GM23338 (cell line): ENCODE data around the gene MAPK7. TPM values are rescaled to one million over a fixed set of nuclear protein-coding genes. Genes with fewer than 3 reads are reported as not detected.

Experiments used
- ATAC-seq: fragments of 200-7000 bp; cut with Tn5 transposase; 3 replicates; pipeline ENCODE4 v1.9.1; 2020
- DNase-seq: peaks from one replicate; pipeline ENCODE4 v3.0.0-alpha.2; 2015; ENCODE audit warnings: low spot score
- H2AFZ ChIP-seq: fragments of 200-600 bp; sonication (generic); 2 replicates; pipeline ENCODE4 v1.8.0; 2016; ENCODE audit warnings: antibody characterized with exemption, mild to moderate bottlenecking, moderate library complexity
- H3F3A ChIP-seq: fragments of 200-600 bp; sonication (generic); replicated peaks from 2 replicates; pipeline ENCODE4 v1.8.0; 2017; ENCODE audit warnings: antibody characterized with exemption, mixed run types, low read depth
- H3K27ac ChIP-seq: fragments of 200-600 bp; sonication (generic); 2 replicates; pipeline ENCODE4 v1.6.1; 2016; ENCODE audit warnings: low read depth
- H3K27me3 ChIP-seq: fragments of 200-600 bp; sonication (generic); 2 replicates; pipeline ENCODE4 v1.8.0; 2016; ENCODE audit warnings: mild to moderate bottlenecking, mixed run types, moderate library complexity; ENCODE audit not compliant: insufficient read depth
- H3K36me3 ChIP-seq: fragments of 200-600 bp; sonication (generic); 2 replicates; pipeline ENCODE4 v1.8.0; 2016; ENCODE audit warnings: mild to moderate bottlenecking; ENCODE audit not compliant: insufficient read depth
- H3K4me1 ChIP-seq: fragments of 200-600 bp; sonication (generic); 2 replicates; pipeline ENCODE4 v1.8.0; 2016; ENCODE audit warnings: mild to moderate bottlenecking, moderate library complexity; ENCODE audit not compliant: insufficient read depth
- H3K4me2 ChIP-seq: fragments of 200-600 bp; sonication (generic); 2 replicates; pipeline ENCODE4 v1.7.1; 2017; ENCODE audit warnings: mixed run types
- H3K4me3 ChIP-seq: fragments of 200-600 bp; sonication (generic); 2 replicates; pipeline ENCODE4 v1.6.1; 2016; ENCODE audit warnings: mixed run types
- H3K79me2 ChIP-seq: fragments of 200-600 bp; sonication (generic); replicated peaks from 2 replicates; pipeline ENCODE4 v1.8.0; 2017; ENCODE audit warnings: mild to moderate bottlenecking; ENCODE audit not compliant: insufficient read depth
- H3K9me2 ChIP-seq: fragments of 200-600 bp; sonication (generic); 2 replicates; pipeline ENCODE4 v1.8.0; 2017; ENCODE audit not compliant: insufficient read depth
- H4K20me1 ChIP-seq: fragments of 200-600 bp; sonication (generic); replicated peaks from 2 replicates; pipeline ENCODE4 v1.8.0; 2017; ENCODE audit warnings: mild to moderate bottlenecking; ENCODE audit not compliant: insufficient read depth
- H3K27ac Mint-ChIP-seq: 2 replicates; pipeline ENCODE4 v1.8.0; 2020; ENCODE audit warnings: inconsistent platforms, mild to moderate bottlenecking, moderate library complexity, mixed read lengths
- H3K27me3 Mint-ChIP-seq: 3 replicates; pipeline ENCODE4 v1.8.0; 2022; ENCODE audit warnings: low read depth, mild to moderate bottlenecking, moderate library complexity, mixed read lengths, inconsistent platforms; ENCODE audit not compliant: insufficient read depth, poor library complexity
- H3K36me3 Mint-ChIP-seq: 3 replicates; pipeline ENCODE4 v1.8.0; 2021; ENCODE audit warnings: low read depth, mild to moderate bottlenecking, inconsistent platforms, moderate library complexity, mixed read lengths
- H3K4me1 Mint-ChIP-seq: 3 replicates; pipeline ENCODE4 v1.8.0; 2020; ENCODE audit warnings: mild to moderate bottlenecking, inconsistent platforms, mixed read lengths
- H3K4me3 Mint-ChIP-seq: 3 replicates; pipeline ENCODE4 v1.8.0; 2021; ENCODE audit warnings: moderate library complexity, mild to moderate bottlenecking, inconsistent platforms, mixed read lengths
- H3K9me3 Mint-ChIP-seq: 3 replicates; pipeline ENCODE4 v1.8.0; 2020; ENCODE audit warnings: moderate library complexity, mild to moderate bottlenecking, inconsistent platforms, mixed read lengths
- EZH2 ChIP-seq: fragments of 200-600 bp; sonication (generic); IDR thresholded peaks from one replicate; pipeline ENCODE4 v1.8.0; 2017; ENCODE audit warnings: antibody characterized with exemption, mild to moderate bottlenecking, low read depth; ENCODE audit not compliant: unreplicated experiment
- NANOG ChIP-seq: IDR thresholded peaks from 2 replicates; pipeline ENCODE4 v1.6.1; 2016; ENCODE audit warnings: antibody characterized with exemption, borderline replicate concordance
- ZNF114 ChIP-seq: fragments of 250-450 bp; sonication (Bioruptor Pico); IDR thresholded peaks from 2 replicates; pipeline ENCODE4 v1.5.0; 2020; ENCODE audit warnings: mild to moderate bottlenecking, moderate library complexity
- ZNF331 ChIP-seq: fragments of 250-450 bp; sonication (Bioruptor Pico); IDR thresholded peaks from 2 replicates; pipeline ENCODE4 v1.5.0; 2020; ENCODE audit warnings: low read depth, mild to moderate bottlenecking, moderate library complexity
- polyA plus RNA-seq: library from polyadenylated mRNA; unstranded; fragments of >200 nt; fragmentation: Nextera tagmentation; extraction: Ambion mirVana; gene quantifications from 2 replicates; pipeline ENCODE4 v1.2.1, GENCODE V29; 2016
- total RNA-seq: library from RNA; depleted of rRNA; stranded (reverse); fragments of >200 nt; shearing (Covaris generic); gene quantifications from 2 replicates; pipeline ENCODE4 v1.2.3, GENCODE V29; 2014
- TF ChIP-seq, protein P1 (sequence below), 2 experiments: fragments of 200-600 bp in 1 of 2; sonication (generic) in 1 of 2; conservative IDR thresholded peaks; 2 replicates each; pipeline versions ENCODE4 v1.5.1 to v1.6.1; 2016 to 2017; ENCODE audit warnings: antibody characterized with exemption in 2 of 2, low read depth in 2 of 2, mild to moderate bottlenecking in 2 of 2, moderate library complexity in 1 of 2
- TF ChIP-seq, protein P2 (sequence below): fragments of 250-450 bp; sonication (Bioruptor Pico); IDR thresholded peaks from 2 replicates; pipeline ENCODE4 v1.5.0; 2020; ENCODE audit warnings: mild to moderate bottlenecking, moderate library complexity
- TF ChIP-seq, protein P3 (sequence below): IDR thresholded peaks from one replicate; pipeline ENCODE4 v1.6.1; 2018; ENCODE audit warnings: antibody characterized with exemption; ENCODE audit not compliant: unreplicated experiment

MAPK7 gene
- total and polyA plus RNA-seq, 2 experiments from 2014 or later = 15.5 to 53.1 TPM

DNA sequence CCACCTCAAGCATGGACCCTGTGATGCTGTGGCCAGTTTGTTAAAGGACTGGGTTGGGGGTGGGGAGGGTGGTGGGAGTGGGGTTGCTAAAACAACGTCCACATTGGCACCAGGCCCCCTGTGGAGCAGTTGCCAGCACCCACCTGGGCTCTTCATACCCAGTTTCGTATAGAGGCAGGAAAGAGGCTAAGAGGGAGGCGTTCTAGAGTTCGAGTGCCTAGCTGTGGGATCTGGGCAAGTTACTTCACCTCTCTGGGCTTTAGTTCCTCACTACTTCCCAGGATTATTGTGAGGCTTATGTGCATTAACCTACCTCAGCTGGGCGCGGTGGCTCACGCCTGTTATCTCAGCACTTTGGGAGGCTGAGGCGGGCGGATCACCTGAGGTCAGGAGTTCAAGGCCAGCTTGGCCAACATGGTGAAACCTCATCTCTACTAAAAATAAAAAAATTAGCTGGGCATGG, 7.3 kb downstream of the MAPK7 start:
- Mint-ChIP-seq H3K27ac (no peak overlapping the region), H3K4me1 (peaks cover 39% of the 10 kb centered on the region), H3K27me3 (peaks cover 8% of the 10 kb centered on the region), H3K4me3 (no peak overlapping the region), H3K36me3 (peaks cover 51% of the 10 kb centered on the region), H3K9me3 (no peaks in the 10 kb centered on the region; the same call in 2 of the 3 replicates)
- Histone ChIP-seq H3K4me3 (no peak overlapping the region), H3K36me3 (no peaks in the 10 kb centered on the region; the same call in 1 of the 2 replicates), H3K9me2 (no peaks in the 10 kb centered on the region), H3F3A (peaks cover 12% of the 10 kb centered on the region), H4K20me1 (peaks cover 1% of the 10 kb centered on the region; the same call in 1 of the 2 replicates), H3K79me2 (peaks cover 8% of the 10 kb centered on the region), H3K4me1 (peaks cover 16% of the 10 kb centered on the region), H3K4me2 (no peak overlapping the region), H3K27ac (no peak overlapping the region), H2AFZ (no peak overlapping the region), H3K27me3 (no peaks in the 10 kb centered on the region)
- no peak for DNase-seq
- TF ChIP-seq ZNF114 (CRISPR knock-in tag) = no peak
- no peak for ATAC-seq

DNA sequence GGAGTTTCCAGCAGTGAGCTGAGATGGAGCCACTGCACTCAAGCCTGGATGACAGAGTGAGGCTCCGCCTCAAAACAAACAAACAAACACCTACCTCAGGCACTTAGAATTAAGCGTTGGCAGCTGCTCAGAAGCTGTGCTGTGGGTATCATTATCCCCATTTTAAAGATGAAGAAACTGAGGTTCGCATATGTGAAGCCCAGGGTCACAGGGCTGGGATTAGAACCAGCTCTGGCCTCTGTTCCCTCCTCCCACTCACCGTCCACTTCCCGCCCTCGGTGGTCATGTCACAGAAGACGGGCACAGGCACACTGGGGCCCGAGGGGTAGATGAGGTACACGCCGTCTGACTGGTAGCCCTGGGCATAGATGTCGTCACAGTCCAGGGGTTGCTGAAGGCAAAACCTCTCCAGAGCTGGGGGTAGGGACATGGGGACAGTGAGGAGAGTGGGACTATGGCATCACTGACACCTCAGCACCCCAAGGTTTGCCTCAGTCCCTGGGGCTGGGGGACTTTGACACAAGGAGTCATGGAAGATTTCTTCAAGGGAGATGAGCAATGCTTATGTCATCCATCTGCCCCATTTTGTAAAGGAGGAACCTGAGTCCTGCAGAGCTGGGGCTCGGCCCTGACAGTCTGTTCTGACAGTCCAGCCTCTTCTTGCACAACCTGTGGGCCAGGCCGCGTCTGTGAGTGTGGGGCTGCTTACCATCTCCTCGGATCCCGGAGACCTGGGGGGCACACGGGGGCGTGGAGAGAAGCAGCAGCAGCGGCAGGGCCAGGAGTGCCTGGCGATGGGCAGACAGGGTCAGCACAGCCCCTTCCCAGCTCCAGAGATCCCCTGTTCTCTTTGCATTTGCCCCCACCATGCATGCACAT, 8.0 kb downstream of the MAPK7 start:
- Mint-ChIP-seq H3K36me3 (peaks cover 44% of the 10 kb centered on the region), H3K27me3 (peaks cover 6% of the 10 kb centered on the region), H3K9me3 (no peaks in the 10 kb centered on the region; the same call in 2 of the 3 replicates), H3K4me1 (peaks cover 45% of the 10 kb centered on the region), H3K4me3 (peak overlapping the region; percentile 44), H3K27ac (peak overlapping the region; percentile 59; the same call in 1 of the 2 replicates)
- Histone ChIP-seq H4K20me1 (no peaks in the 10 kb centered on the region), H3K79me2 (peaks cover under 1% of the 10 kb centered on the region; the same call in 1 of the 2 replicates), H3K27me3 (no peaks in the 10 kb centered on the region), H3K36me3 (no peaks in the 10 kb centered on the region; the same call in 1 of the 2 replicates), H3F3A (peaks cover 12% of the 10 kb centered on the region), H3K4me3 (peak overlapping the region; percentile 47), H2AFZ (no peak overlapping the region), H3K27ac (no peak overlapping the region), H3K4me2 (peak overlapping the region; percentile 78; the same call in 1 of the 2 replicates), H3K4me1 (peaks cover 20% of the 10 kb centered on the region), H3K9me2 (no peaks in the 10 kb centered on the region)
- peak; percentile 13 for ATAC-seq
- DNase-seq = peak; percentile 28
- TF ChIP-seq ZNF114 (CRISPR knock-in tag) = no peak
- TF ChIP-seq, protein P1, sequence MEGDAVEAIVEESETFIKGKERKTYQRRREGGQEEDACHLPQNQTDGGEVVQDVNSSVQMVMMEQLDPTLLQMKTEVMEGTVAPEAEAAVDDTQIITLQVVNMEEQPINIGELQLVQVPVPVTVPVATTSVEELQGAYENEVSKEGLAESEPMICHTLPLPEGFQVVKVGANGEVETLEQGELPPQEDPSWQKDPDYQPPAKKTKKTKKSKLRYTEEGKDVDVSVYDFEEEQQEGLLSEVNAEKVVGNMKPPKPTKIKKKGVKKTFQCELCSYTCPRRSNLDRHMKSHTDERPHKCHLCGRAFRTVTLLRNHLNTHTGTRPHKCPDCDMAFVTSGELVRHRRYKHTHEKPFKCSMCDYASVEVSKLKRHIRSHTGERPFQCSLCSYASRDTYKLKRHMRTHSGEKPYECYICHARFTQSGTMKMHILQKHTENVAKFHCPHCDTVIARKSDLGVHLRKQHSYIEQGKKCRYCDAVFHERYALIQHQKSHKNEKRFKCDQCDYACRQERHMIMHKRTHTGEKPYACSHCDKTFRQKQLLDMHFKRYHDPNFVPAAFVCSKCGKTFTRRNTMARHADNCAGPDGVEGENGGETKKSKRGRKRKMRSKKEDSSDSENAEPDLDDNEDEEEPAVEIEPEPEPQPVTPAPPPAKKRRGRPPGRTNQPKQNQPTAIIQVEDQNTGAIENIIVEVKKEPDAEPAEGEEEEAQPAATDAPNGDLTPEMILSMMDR (conservative IDR thresholded peaks at IDR 0.05; ENCODE audit: low read depth in 2 of 2) = no peak
- TF ChIP-seq EZH2 = no peak
- TF ChIP-seq, protein P2, sequence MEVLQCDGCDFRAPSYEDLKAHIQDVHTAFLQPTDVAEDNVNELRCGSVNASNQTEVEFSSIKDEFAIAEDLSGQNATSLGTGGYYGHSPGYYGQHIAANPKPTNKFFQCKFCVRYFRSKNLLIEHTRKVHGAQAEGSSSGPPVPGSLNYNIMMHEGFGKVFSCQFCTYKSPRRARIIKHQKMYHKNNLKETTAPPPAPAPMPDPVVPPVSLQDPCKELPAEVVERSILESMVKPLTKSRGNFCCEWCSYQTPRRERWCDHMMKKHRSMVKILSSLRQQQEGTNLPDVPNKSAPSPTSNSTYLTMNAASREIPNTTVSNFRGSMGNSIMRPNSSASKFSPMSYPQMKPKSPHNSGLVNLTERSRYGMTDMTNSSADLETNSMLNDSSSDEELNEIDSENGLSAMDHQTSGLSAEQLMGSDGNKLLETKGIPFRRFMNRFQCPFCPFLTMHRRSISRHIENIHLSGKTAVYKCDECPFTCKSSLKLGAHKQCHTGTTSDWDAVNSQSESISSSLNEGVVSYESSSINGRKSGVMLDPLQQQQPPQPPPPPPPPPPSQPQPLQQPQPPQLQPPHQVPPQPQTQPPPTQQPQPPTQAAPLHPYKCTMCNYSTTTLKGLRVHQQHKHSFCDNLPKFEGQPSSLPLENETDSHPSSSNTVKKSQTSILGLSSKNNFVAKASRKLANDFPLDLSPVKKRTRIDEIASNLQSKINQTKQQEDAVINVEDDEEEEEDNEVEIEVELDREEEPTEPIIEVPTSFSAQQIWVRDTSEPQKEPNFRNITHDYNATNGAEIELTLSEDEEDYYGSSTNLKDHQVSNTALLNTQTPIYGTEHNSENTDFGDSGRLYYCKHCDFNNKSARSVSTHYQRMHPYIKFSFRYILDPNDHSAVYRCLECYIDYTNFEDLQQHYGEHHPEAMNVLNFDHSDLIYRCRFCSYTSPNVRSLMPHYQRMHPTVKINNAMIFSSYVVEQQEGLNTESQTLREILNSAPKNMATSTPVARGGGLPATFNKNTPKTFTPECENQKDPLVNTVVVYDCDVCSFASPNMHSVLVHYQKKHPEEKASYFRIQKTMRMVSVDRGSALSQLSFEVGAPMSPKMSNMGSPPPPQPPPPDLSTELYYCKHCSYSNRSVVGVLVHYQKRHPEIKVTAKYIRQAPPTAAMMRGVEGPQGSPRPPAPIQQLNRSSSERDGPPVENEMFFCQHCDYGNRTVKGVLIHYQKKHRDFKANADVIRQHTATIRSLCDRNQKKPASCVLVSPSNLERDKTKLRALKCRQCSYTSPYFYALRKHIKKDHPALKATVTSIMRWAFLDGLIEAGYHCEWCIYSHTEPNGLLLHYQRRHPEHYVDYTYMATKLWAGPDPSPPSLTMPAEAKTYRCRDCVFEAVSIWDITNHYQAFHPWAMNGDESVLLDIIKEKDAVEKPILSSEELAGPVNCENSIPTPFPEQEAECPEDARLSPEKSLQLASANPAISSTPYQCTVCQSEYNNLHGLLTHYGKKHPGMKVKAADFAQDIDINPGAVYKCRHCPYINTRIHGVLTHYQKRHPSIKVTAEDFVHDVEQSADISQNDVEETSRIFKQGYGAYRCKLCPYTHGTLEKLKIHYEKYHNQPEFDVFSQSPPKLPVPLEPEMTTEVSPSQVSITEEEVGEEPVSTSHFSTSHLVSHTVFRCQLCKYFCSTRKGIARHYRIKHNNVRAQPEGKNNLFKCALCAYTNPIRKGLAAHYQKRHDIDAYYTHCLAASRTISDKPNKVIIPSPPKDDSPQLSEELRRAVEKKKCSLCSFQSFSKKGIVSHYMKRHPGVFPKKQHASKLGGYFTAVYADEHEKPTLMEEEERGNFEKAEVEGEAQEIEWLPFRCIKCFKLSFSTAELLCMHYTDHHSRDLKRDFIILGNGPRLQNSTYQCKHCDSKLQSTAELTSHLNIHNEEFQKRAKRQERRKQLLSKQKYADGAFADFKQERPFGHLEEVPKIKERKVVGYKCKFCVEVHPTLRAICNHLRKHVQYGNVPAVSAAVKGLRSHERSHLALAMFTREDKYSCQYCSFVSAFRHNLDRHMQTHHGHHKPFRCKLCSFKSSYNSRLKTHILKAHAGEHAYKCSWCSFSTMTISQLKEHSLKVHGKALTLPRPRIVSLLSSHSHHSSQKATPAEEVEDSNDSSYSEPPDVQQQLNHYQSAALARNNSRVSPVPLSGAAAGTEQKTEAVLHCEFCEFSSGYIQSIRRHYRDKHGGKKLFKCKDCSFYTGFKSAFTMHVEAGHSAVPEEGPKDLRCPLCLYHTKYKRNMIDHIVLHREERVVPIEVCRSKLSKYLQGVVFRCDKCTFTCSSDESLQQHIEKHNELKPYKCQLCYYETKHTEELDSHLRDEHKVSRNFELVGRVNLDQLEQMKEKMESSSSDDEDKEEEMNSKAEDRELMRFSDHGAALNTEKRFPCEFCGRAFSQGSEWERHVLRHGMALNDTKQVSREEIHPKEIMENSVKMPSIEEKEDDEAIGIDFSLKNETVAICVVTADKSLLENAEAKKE (CRISPR knock-in tag) = no peak
- TF ChIP-seq ZNF331 (CRISPR knock-in tag) = no peak
- TF ChIP-seq NANOG = no peak
- TF ChIP-seq, protein P3, sequence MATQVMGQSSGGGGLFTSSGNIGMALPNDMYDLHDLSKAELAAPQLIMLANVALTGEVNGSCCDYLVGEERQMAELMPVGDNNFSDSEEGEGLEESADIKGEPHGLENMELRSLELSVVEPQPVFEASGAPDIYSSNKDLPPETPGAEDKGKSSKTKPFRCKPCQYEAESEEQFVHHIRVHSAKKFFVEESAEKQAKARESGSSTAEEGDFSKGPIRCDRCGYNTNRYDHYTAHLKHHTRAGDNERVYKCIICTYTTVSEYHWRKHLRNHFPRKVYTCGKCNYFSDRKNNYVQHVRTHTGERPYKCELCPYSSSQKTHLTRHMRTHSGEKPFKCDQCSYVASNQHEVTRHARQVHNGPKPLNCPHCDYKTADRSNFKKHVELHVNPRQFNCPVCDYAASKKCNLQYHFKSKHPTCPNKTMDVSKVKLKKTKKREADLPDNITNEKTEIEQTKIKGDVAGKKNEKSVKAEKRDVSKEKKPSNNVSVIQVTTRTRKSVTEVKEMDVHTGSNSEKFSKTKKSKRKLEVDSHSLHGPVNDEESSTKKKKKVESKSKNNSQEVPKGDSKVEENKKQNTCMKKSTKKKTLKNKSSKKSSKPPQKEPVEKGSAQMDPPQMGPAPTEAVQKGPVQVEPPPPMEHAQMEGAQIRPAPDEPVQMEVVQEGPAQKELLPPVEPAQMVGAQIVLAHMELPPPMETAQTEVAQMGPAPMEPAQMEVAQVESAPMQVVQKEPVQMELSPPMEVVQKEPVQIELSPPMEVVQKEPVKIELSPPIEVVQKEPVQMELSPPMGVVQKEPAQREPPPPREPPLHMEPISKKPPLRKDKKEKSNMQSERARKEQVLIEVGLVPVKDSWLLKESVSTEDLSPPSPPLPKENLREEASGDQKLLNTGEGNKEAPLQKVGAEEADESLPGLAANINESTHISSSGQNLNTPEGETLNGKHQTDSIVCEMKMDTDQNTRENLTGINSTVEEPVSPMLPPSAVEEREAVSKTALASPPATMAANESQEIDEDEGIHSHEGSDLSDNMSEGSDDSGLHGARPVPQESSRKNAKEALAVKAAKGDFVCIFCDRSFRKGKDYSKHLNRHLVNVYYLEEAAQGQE = no peak
